Activated B cell treated with CpG ODN at 0.5 μM for 24 hours (primary cell): Measurements from ENCODE around the gene NGLY1. TPM values are rescaled to one million over a fixed set of nuclear protein-coding genes. Genes with fewer than 3 reads are reported as not detected.

ENCODE experiments used
- ATAC-seq: fragments of 200-7000 bp; cut with Tn5 transposase; one replicate; pipeline ENCODE4 v1.10.0; 2021; ENCODE audit warnings: low read depth, mild to moderate bottlenecking, moderate library complexity
- CTCF ChIA-PET: fragments of 350-600 bp; sonication (Branson Sonifier 250); formaldehyde crosslinking; loops from one replicate; lab custom pipeline; 2021; ENCODE audit warnings: antibody characterized with exemption; lab: Charles Lee
- POLR2A ChIA-PET: fragments of 350-600 bp; sonication (Branson Sonifier 250); formaldehyde crosslinking; loops from one replicate; lab custom pipeline; 2021; ENCODE audit warnings: antibody characterized with exemption; lab: Charles Lee
- DNase-seq: peaks from one replicate; pipeline ENCODE4 v3.0.0; 2022
- H3K27ac Mint-ChIP-seq: one replicate; pipeline ENCODE4 v1.8.0; 2020; ENCODE audit warnings: mixed read lengths
- H3K27me3 Mint-ChIP-seq: one replicate; pipeline ENCODE4 v1.8.0; 2021; ENCODE audit warnings: mixed read lengths
- H3K36me3 Mint-ChIP-seq: one replicate; pipeline ENCODE4 v1.8.0; 2021; ENCODE audit warnings: low read depth, mixed read lengths
- H3K4me1 Mint-ChIP-seq: one replicate; pipeline ENCODE4 v1.8.0; 2021; ENCODE audit warnings: mixed read lengths
- H3K4me3 Mint-ChIP-seq: one replicate; pipeline ENCODE4 v1.8.0; 2020; ENCODE audit warnings: mild to moderate bottlenecking, mixed read lengths
- H3K9me3 Mint-ChIP-seq: one replicate; pipeline ENCODE4 v1.8.0; 2020; ENCODE audit warnings: mixed read lengths
- intact Hi-C: fragments of 100-400 bp; cut with micrococcal nuclease; formaldehyde crosslinking; loops from one replicate; pipeline ENCODE4 v1.15.1; 2024
- total RNA-seq: library from RNA; stranded (reverse); gene quantifications from 2 replicates; pipeline ENCODE4 v1.2.3, GENCODE V29; 2022
- TF ChIP-seq, protein P1 (sequence below): fragments of 200-600 bp; IDR thresholded peaks from one replicate; pipeline ENCODE4 v1.8.0; 2022; ENCODE audit warnings: antibody characterized with exemption, mild to moderate bottlenecking

NGLY1 gene
- total RNA-seq, 1 donor from 2014 or later, result 127 TPM

DNA sequence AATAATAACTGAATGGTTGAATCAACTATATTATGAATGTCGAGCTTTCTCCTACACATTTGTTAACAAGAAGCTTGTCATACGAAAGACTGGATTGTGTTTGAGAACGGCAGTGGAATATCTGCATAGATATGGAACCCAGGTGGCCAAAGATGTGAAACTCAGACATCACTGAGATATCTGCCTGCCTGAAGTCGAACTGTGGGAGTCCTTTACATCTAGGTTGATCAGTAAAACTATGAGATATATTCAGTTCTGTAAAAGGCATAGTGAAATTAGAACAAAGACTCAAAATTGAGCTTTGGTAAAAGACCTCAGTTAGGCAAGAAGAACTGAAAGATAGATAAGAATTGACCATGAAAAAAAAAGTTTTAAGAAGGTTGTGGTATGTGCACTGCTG lies 77.0 kb downstream of the NGLY1 start:
- ChIA-PET POLR2A (no interaction called here), CTCF (no interaction called here)
- Mint-ChIP-seq H3K4me1 (no peaks in the 10 kb centered on the region), H3K36me3 (no peaks in the 10 kb centered on the region), H3K27me3 (peaks cover 4% of the 10 kb centered on the region), H3K27ac (no peak overlapping the region), H3K4me3 (no peak overlapping the region), H3K9me3 (no peaks in the 10 kb centered on the region)
- intact Hi-C loops, result no loop called here
- DNase-seq (no peak), ATAC-seq (no peak)
- TF ChIP-seq, protein P1, sequence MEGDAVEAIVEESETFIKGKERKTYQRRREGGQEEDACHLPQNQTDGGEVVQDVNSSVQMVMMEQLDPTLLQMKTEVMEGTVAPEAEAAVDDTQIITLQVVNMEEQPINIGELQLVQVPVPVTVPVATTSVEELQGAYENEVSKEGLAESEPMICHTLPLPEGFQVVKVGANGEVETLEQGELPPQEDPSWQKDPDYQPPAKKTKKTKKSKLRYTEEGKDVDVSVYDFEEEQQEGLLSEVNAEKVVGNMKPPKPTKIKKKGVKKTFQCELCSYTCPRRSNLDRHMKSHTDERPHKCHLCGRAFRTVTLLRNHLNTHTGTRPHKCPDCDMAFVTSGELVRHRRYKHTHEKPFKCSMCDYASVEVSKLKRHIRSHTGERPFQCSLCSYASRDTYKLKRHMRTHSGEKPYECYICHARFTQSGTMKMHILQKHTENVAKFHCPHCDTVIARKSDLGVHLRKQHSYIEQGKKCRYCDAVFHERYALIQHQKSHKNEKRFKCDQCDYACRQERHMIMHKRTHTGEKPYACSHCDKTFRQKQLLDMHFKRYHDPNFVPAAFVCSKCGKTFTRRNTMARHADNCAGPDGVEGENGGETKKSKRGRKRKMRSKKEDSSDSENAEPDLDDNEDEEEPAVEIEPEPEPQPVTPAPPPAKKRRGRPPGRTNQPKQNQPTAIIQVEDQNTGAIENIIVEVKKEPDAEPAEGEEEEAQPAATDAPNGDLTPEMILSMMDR, result no peak

DNA sequence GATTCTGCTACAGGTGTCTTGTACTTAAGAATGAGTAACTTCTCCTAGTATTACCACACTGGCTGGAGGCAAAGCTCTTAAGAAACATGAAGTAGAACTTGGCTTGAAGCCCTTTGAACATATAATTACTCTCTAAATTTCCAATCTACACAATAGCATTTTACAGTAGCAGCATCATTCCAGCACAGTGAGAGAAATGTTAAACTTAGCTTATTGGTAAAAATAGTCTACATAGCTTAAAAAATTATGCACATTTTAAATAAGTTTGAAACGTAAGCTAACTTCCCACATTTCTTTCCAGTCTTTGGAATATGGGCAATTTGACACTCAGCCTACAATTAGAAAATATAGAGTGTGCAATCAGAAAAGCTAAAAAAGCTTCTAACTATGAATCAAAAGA lies 85.7 kb downstream of the NGLY1 start:
- no peaks in the 10 kb centered on the region for H3K9me3 Mint-ChIP-seq

DNA sequence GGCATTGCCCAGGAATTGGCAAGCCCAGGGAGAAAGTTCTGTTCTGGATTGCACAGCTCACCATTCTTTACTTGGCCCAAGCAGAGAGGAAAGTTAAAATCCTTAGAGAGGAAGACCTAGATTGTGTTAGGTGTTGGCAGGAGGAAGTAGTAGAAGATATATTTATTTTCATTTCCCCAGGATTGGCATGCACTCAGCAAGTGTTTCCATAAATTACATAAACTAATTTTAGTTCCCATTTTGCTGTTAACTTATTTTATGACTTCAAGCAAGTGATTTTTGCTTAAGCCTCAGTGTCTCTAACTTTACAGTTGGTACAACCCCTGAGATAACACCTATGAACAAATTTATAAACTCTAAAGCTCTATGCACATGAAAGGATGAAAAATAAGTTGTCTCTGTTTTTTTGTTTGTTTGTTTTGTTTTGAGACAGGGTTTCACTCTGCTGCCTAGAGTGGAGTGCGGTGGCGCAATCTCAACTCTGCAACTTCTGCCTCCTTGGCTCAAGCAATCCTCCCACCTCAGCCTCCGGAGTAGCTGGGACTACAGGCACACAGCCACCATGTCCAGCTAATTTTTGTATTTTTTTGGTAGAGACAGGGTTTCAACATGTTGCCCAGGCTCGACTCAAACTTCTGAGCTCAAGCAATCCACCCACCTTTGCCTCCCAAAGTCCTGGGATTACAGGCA lies 87.4 kb downstream of the NGLY1 start:
- ChIA-PET POLR2A (interaction anchor here (0.6 kb wide), 1 partner anchor 1697 kb away, joined by 5 read pairs; no protein-coding TSS in a partner anchor), CTCF (no interaction called here)
- ATAC-seq (no peak), DNase-seq (no peak)
- Mint-ChIP-seq H3K27ac (no peak overlapping the region), H3K36me3 (no peaks in the 10 kb centered on the region), H3K4me3 (no peak overlapping the region), H3K4me1 (peaks cover 2% of the 10 kb centered on the region), H3K9me3 (no peaks in the 10 kb centered on the region), H3K27me3 (no peaks in the 10 kb centered on the region)
- TF ChIP-seq, protein P1, result no peak
- intact Hi-C loops, result no loop called here

More for the DNA sequence above, 85.7 kb downstream of the NGLY1 start:
- DNase-seq (no peak), ATAC-seq (no peak)
- Mint-ChIP-seq H3K27me3 (no peaks in the 10 kb centered on the region), H3K36me3 (no peaks in the 10 kb centered on the region), H3K4me3 (no peak overlapping the region), H3K4me1 (peaks cover 2% of the 10 kb centered on the region), H3K27ac (no peak overlapping the region)
- ChIA-PET CTCF (interaction anchor here (0.9 kb wide), 1 partner anchor 50 kb away, joined by 3 read pairs; no protein-coding TSS in a partner anchor), POLR2A (no interaction called here)
- intact Hi-C loops, result no loop called here
- TF ChIP-seq, protein P1, result no peak

DNA sequence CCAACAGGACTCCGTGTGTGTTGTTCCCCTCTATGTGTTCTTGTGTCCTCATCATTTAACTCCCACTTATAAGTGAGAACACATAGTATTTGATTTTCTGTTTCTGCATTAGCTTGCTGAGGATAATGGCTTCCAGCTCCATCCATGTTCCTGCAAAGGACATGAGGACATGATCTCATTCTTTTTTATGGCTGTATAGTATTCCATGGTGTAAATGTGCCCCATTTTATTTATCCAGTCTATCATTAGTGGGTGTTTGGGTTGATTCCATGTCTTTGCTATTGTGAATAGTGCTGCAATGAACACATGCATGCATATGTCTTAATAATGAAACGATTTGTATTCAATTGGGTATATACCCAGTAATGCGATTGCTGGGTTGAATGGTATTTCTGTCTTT lies 90.0 kb downstream of the NGLY1 start:
- TF ChIP-seq, protein P1, result no peak
- Mint-ChIP-seq H3K4me3 (no peak overlapping the region), H3K4me1 (peaks cover 2% of the 10 kb centered on the region), H3K36me3 (no peaks in the 10 kb centered on the region), H3K9me3 (no peaks in the 10 kb centered on the region), H3K27me3 (peaks cover 5% of the 10 kb centered on the region), H3K27ac (no peak overlapping the region)
- ChIA-PET CTCF (no interaction called here), POLR2A (no interaction called here)
- intact Hi-C loops, result no loop called here
- DNase-seq (no peak), ATAC-seq (no peak)

DNA sequence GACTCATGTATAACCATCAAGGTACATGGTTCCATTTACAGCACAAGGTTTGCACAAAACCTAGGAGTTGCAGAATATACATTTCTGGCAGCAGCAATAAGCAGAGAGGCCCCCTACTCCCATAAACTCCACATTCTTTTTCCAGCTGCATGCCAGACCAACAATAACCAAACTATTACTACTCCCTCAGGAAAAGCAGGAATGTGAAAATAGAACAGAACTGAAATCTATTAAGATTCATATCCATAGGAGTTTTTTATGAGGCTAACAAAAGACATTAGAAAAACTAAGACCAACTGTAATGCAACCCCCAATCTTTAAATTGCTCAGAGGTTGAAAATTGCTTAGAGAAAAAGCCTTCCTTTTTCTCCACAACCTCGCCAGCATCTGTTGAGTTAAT lies 90.9 kb downstream of the NGLY1 start:
- DNase-seq (no peak), ATAC-seq (no peak)
- H3K27ac Mint-ChIP-seq, result no peak overlapping the region
- POLR2A ChIA-PET, result no interaction called here
- peaks cover 2% of the 10 kb centered on the region for H3K4me1 Mint-ChIP-seq
- H3K27me3 Mint-ChIP-seq, result peaks cover 5% of the 10 kb centered on the region
- CTCF ChIA-PET, result no interaction called here
- intact Hi-C loops, result no loop called here
- TF ChIP-seq, protein P1, result no peak
- no peaks in the 10 kb centered on the region for H3K36me3 Mint-ChIP-seq
- no peak overlapping the region for H3K4me3 Mint-ChIP-seq
- H3K9me3 Mint-ChIP-seq, result no peaks in the 10 kb centered on the region
